Stomach (tissue), 9 donors: ENCODE results near the gene UQCRQ. TPM values are rescaled to one million over a fixed set of nuclear protein-coding genes. Genes with fewer than 3 reads are reported as not detected.

Source experiments
- DNase-seq, 2 donors: peaks; one replicate each; pipeline versions ENCODE4 v3.0.0 to v3.0.0-alpha.2; 2013 to 2019
- H3K27ac ChIP-seq, 5 donors: fragments of 200-600 bp in 4 of 5; sonication (generic) in 4 of 5; one replicate each; pipeline ENCODE4 v1.5.1; 2013 to 2019; ENCODE audit warnings: mild to moderate bottlenecking in 1 of 5, moderate library complexity in 1 of 5
- H3K27me3 ChIP-seq, 3 donors: fragments of 200-600 bp; sonication (generic); one replicate each; pipeline ENCODE4 v1.5.1; 2017 to 2019; ENCODE audit warnings: mixed run types in 1 of 3
- H3K36me3 ChIP-seq, 4 donors: fragments of 200-600 bp; sonication (generic); 1 replicate in 3 of 4; 2 replicates in 1 of 4; pipeline ENCODE4 v1.5.1; 2016 to 2019
- H3K4me1 ChIP-seq, 4 donors: fragments of 200-600 bp; sonication (generic); one replicate each; pipeline ENCODE4 v1.5.1; 2016 to 2019
- H3K4me3 ChIP-seq, 4 donors: fragments of 200-600 bp; sonication (generic) in 3 of 4; one replicate each; pipeline ENCODE4 v1.5.1; 2016 to 2019; ENCODE audit warnings: mild to moderate bottlenecking in 1 of 4
- H3K9me3 ChIP-seq, 4 donors: fragments of 200-600 bp; sonication (generic); one replicate each; pipeline ENCODE4 v1.5.1; 2016 to 2019
- EP300 ChIP-seq: sonication (generic); formaldehyde crosslinking; IDR thresholded peaks from one replicate; pipeline ENCODE4 v1.6.1; 2017; ENCODE audit warnings: antibody characterized with exemption
- POLR2A ChIP-seq, 4 donors: fragments of 450-650 bp; IDR thresholded peaks; one replicate each; pipeline ENCODE4 v1.6.1; 2016; ENCODE audit warnings: antibody characterized with exemption in 4 of 4, control low read depth in 2 of 4, mild to moderate bottlenecking in 1 of 4, moderate library complexity in 1 of 4
- POLR2AphosphoS5 ChIP-seq, 3 donors: sonication (generic); formaldehyde crosslinking; IDR thresholded peaks; one replicate each; pipeline ENCODE4 v1.6.1; 2016; ENCODE audit warnings: antibody characterized with exemption in 3 of 3
- WGBS, 5 donors: extraction: QIAGEN DNeasy Blood & Tissue Kit in 3 of 5; methylation state at CpG; one replicate each; pipeline versions ENCODE4 v1.1.5 to v1.1.7; 2013 to 2018; 5-methylcytosine and 5-hydroxymethylcytosine counted together
- intact Hi-C: fragments of 100-400 bp; cut with DNase I; formaldehyde crosslinking; loops from one replicate; pipeline ENCODE4 v1.15.1; 2023; ENCODE audit warnings: low total_unique reads
- polyA plus RNA-seq, 3 donors: library from polyadenylated mRNA; stranded (reverse); fragments of 200-250 nt; gene quantifications; one replicate each; pipeline ENCODE4 v1.2.3, GENCODE V29; 2013
- total RNA-seq, 5 donors: library from RNA; depleted of rRNA; stranded (reverse); fragments of >200 nt; gene quantifications; one replicate each; pipeline versions ENCODE4 v1.1.0 to v1.2.3, GENCODE V29; 2014 to 2016
- TF ChIP-seq, protein P1 (sequence below), 7 experiments: fragments of 450-650 bp in 4 of 7; fragments of 200-600 bp in 3 of 7; sonication (generic) in 3 of 7; IDR thresholded peaks; one replicate each; pipeline ENCODE4 v1.5.1; 2016 to 2019; ENCODE audit warnings: antibody characterized with exemption in 7 of 7, control low read depth in 2 of 7, mild to moderate bottlenecking in 1 of 7
- donor health status: healthy with polysubstance abuse.
- donor health status: Bipolar disorder and iron deficiency.
- donor health status: healthy.

UQCRQ gene
- total and polyA plus RNA-seq, 8 donors: 66.5 to 603 (median 160) TPM

DNA sequence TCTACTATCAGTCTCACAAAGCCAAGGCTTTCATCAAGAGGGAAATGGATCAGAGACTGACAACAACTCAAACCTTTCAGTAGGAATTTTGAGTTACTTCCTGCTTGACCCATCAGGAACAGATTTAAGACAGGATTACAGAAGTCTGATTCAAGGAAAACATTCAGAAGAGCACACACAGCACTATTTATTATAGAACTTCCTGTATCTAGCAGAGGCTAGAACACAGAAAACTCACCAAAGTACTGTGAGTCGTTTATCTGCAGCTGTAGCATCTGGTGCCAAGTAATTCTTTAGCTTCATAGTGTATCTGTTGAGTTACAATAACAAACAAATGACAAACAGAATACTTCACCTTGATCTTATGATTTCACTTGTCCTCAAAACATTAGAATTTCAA lies 20.8 kb downstream of the UQCRQ start:
- no peak for DNase-seq
- Histone ChIP-seq H3K9me3 (no peaks in the 10 kb centered on the region), H3K27ac (no peak overlapping the region), H3K36me3 (peaks cover 68 to 98% (median 94%) of the 10 kb centered on the region in 4 donors), H3K4me3 (no peak overlapping the region), H3K27me3 (no peaks in the 10 kb centered on the region), H3K4me1 (peaks cover 0 to 5% (median 0%) of the 10 kb centered on the region in 4 donors)
- TF ChIP-seq POLR2AphosphoS5 (IDR thresholded peaks at IDR 0.05) (no peak), EP300 (no peak), POLR2A (IDR thresholded peaks at IDR 0.05) (no peak)
- TF ChIP-seq, protein P1, sequence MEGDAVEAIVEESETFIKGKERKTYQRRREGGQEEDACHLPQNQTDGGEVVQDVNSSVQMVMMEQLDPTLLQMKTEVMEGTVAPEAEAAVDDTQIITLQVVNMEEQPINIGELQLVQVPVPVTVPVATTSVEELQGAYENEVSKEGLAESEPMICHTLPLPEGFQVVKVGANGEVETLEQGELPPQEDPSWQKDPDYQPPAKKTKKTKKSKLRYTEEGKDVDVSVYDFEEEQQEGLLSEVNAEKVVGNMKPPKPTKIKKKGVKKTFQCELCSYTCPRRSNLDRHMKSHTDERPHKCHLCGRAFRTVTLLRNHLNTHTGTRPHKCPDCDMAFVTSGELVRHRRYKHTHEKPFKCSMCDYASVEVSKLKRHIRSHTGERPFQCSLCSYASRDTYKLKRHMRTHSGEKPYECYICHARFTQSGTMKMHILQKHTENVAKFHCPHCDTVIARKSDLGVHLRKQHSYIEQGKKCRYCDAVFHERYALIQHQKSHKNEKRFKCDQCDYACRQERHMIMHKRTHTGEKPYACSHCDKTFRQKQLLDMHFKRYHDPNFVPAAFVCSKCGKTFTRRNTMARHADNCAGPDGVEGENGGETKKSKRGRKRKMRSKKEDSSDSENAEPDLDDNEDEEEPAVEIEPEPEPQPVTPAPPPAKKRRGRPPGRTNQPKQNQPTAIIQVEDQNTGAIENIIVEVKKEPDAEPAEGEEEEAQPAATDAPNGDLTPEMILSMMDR (IDR thresholded peaks at IDR 0.05): no peak
- intact Hi-C loops: no loop called here
- WGBS, 5 donors: 26 to 46% (median 31%) methylated on average over 1 of the region's 1 CpG

DNA sequence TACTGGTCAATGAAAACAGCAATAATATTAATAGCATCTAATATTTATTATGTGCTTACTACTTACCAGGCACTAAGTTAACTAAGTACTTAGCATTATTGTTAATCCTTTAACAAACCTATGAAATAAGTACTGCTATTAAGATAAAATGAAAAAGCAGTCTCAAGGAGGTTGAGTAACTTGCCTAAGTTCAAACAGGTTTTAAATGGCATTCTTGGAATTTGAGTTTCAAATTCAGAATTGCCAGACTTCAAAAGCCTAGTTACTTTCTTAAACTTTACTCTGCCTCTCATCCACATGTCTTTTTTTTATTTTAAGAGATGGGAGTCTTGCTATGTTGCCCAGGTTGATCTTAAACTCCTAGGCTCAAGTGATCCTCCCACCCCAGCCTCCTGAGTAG lies 23.1 kb downstream of the UQCRQ start:
- intact Hi-C loops: no loop called here
- Histone ChIP-seq H3K27ac (no peak overlapping the region), H3K4me1 (no peaks in the 10 kb centered on the region), H3K27me3 (no peaks in the 10 kb centered on the region), H3K36me3 (peaks cover 77 to 100% (median 100%) of the 10 kb centered on the region in 4 donors), H3K9me3 (no peaks in the 10 kb centered on the region), H3K4me3 (no peak overlapping the region)
- TF ChIP-seq POLR2AphosphoS5 (IDR thresholded peaks at IDR 0.05): no peak
- no peak for DNase-seq

DNA sequence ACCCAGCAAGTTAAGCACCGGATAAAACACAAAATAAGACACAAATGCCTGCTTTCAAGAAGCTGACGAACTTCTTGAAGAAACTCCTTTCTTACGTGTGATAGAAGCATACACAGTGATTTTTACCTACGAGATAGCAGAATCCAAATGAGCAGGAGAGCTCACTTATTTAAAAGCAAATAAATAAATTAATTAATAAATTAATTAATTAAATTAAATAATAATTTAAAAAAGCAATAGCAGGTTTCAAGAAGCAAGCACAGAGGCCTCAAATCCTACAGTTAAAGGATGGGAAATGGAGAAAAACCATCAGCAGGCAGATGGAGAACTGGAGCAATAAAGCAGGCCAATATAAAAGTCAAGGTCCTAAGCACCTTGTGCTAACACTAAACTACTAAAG lies 24.4 kb downstream of the UQCRQ start:
- WGBS, 5 donors: 91 to 97% (median 96%) methylated on average over 4 of the region's 4 CpGs
- Histone ChIP-seq H3K36me3 (peaks cover 79 to 100% (median 100%) of the 10 kb centered on the region in 4 donors), H3K9me3 (no peaks in the 10 kb centered on the region), H3K27me3 (no peaks in the 10 kb centered on the region), H3K27ac (no peak overlapping the region), H3K4me3 (no peak overlapping the region), H3K4me1 (no peaks in the 10 kb centered on the region)
- intact Hi-C loops: no loop called here
- TF ChIP-seq EP300 (no peak), POLR2A (IDR thresholded peaks at IDR 0.05) (no peak), POLR2AphosphoS5 (IDR thresholded peaks at IDR 0.05) (no peak)
- TF ChIP-seq, protein P1 (IDR thresholded peaks at IDR 0.05): no peak
- DNase-seq: no peak

DNA sequence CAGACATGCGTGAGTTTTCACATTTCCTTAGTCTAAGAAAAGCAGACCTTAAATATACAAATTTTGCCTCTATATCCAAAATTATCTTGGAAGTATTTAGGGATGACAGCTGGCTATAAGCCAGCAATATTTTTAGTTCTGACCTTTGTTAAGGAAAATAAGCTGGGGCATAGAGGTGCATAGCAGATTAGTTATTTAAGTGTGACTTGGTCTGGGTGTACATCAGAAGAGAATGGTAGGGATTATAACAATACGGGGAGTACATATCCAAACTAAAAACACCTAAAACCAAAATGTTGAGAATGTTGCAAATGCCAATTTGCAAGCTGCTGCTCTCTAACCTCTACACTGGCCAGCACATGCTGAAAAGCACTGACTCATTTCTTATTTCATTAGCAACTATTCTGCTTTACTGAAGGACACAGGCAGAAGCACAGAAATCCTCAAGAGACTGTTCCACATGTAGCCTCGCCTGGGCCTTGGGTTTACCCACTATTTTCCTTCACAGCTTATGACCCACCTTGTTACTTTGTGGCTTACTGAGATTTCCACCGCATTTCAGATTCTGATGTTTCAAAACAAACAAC lies 29.4 kb downstream of the UQCRQ start:
- 86 to 95% (median 91%) methylated on average over 4 of the region's 4 CpGs for WGBS, 5 donors
- H3K36me3 ChIP-seq: peaks cover 52 to 91% (median 87%) of the 10 kb centered on the region in 4 donors
- no peak for DNase-seq
- intact Hi-C loops: no loop called here
- H3K9me3 ChIP-seq: no peaks in the 10 kb centered on the region
- peaks cover 0 to 4% (median 2%) of the 10 kb centered on the region in 4 donors for H3K4me1 ChIP-seq
- H3K27me3 ChIP-seq: no peaks in the 10 kb centered on the region
- TF ChIP-seq, protein P1 (IDR thresholded peaks at IDR 0.05): no peak
- no peak for TF ChIP-seq EP300
- no peak for TF ChIP-seq POLR2A (IDR thresholded peaks at IDR 0.05)
- no peak for TF ChIP-seq POLR2AphosphoS5 (IDR thresholded peaks at IDR 0.05)
- no peak overlapping the region for H3K27ac ChIP-seq
- H3K4me3 ChIP-seq: no peak overlapping the region

DNA sequence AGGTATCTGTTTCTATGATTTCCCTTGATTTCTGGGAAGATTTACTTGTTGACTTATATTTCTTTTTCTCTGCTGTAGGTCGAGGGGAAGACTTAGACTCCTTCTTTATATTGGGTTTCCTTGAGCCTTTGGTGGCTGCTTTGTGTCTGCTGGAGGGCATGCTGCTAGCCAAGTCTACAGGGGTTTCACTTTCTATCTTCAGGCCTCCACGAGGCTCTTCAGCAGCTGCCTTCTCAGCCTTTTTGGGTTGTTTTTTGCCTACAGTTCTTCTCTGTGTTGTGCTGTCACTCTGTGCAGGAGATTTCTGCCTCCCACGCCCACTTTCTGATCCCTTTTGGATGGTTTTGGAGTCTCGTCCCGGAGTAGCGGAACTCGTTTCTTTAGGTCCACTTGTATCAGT lies 30.2 kb downstream of the UQCRQ start:
- H3K4me3 ChIP-seq: no peak overlapping the region
- TF ChIP-seq EP300 (no peak), POLR2AphosphoS5 (IDR thresholded peaks at IDR 0.05) (no peak), POLR2A (IDR thresholded peaks at IDR 0.05) (no peak)
- TF ChIP-seq, protein P1 (IDR thresholded peaks at IDR 0.05): no peak
- H3K9me3 ChIP-seq: no peaks in the 10 kb centered on the region
- H3K36me3 ChIP-seq: peaks cover 43 to 90% (median 86%) of the 10 kb centered on the region in 4 donors
- no peak for DNase-seq
- 79 to 86% (median 85%) methylated on average over 7 of the region's 7 CpGs for WGBS, 5 donors
- intact Hi-C loops: no loop called here
- H3K27ac ChIP-seq: no peak overlapping the region
- H3K4me1 ChIP-seq: peaks cover 0 to 7% (median 2%) of the 10 kb centered on the region in 4 donors
- no peaks in the 10 kb centered on the region for H3K27me3 ChIP-seq
